ENCODE data around the gene SH3RF1.

The SH3RF1 gene

DNA sequence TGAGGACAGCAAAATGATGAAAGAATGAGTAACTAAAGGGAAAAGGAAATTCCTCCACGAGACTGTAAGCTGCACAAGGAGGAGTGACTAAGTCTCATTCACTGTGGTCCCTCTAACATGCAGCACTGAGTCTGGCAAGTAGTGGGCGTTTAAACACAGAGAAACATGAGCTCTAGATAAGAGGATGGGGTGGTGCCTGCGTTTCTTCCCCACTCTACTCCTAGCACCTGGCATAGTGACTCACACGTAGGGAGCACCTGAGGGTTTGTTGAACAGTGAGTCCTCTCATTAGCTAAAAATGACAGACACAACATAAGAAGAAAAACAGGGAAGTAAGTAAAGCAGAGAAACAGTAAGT, 154.9 kb downstream of the SH3RF1 start:
- Histone ChIP-seq H3K36me3 (ENCODE audit: control insufficient read depth, insufficient read depth, low read length) (no peaks in the 10 kb centered on the region), H3K4me1 (no peaks in the 10 kb centered on the region), H2AFZ (no peak overlapping the region), H3K9ac (no peak overlapping the region), H3K27me3 (ENCODE audit: control insufficient read depth, insufficient read depth, low read length) (no peaks in the 10 kb centered on the region), H3K4me3 (ENCODE audit: low read depth, low read length) (no peak overlapping the region), H3K4me2 (ENCODE audit: low read length) (no peak overlapping the region), H3K79me2 (no peaks in the 10 kb centered on the region), H3K9me3 (ENCODE audit: control insufficient read depth, low read length) (no peaks in the 10 kb centered on the region), H3K27ac (no peak overlapping the region)
- no peak for TF ChIP-seq CTCF (IDR thresholded peaks at IDR 0.05)

DNA sequence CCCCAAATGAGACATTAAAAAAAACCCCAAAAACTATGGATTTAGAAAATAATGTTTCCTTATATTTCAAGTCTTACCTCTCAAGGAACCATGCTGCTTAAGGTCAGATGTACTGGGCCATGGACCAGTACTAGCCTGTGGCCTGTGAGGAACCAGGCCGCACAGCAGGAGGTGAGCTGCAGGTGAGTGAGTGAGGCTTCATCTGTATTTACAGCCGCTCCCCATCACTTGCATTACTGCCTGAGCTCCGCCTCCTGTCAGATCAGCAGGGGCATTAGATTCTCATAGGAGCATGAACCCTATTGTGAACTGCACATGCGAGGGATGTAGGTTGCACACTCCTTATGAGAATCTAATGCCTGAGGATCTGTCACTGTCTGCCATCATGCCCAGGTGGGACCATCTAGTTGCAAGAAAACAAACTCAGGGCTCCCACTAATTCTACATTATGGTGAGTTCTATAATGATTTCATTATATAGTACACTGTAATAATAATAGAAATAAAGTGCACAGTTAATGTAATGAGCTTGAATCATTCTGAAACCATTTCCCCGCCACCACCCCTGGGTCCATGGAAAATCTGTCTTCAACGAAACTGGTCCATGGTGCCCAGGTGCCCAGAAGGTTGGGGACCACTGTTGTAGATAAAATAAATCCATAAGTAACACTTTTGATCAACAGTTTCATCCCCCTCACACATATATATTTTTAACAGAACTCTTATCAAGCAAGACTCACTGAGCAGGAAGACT, 155.4 kb downstream of the SH3RF1 start:
- Histone ChIP-seq H3K79me2 (no peaks in the 10 kb centered on the region), H3K27me3 (ENCODE audit: control insufficient read depth, insufficient read depth, low read length) (no peaks in the 10 kb centered on the region), H3K4me1 (no peaks in the 10 kb centered on the region), H2AFZ (no peak overlapping the region), H3K4me3 (ENCODE audit: low read depth, low read length) (no peak overlapping the region), H3K9me3 (ENCODE audit: control insufficient read depth, low read length) (no peaks in the 10 kb centered on the region), H3K4me2 (ENCODE audit: low read length) (no peak overlapping the region), H3K27ac (no peak overlapping the region), H3K36me3 (ENCODE audit: control insufficient read depth, insufficient read depth, low read length) (no peaks in the 10 kb centered on the region), H3K9ac (no peak overlapping the region)
- TF ChIP-seq CTCF (IDR thresholded peaks at IDR 0.05) = no peak

GRCh38 chr4:169114341-169114974, 156.3 kb downstream of the SH3RF1 start:
- Histone ChIP-seq H3K9ac (no peak overlapping the region), H3K4me1 (no peaks in the 10 kb centered on the region), H3K9me3 (ENCODE audit: control insufficient read depth, low read length) (no peaks in the 10 kb centered on the region), H3K79me2 (no peaks in the 10 kb centered on the region), H2AFZ (no peak overlapping the region), H3K27me3 (ENCODE audit: control insufficient read depth, insufficient read depth, low read length) (no peaks in the 10 kb centered on the region), H3K4me3 (ENCODE audit: low read depth, low read length) (no peak overlapping the region), H3K4me2 (ENCODE audit: low read length) (no peak overlapping the region), H3K36me3 (ENCODE audit: control insufficient read depth, insufficient read depth, low read length) (no peaks in the 10 kb centered on the region), H3K27ac (no peak overlapping the region)
- no peak for TF ChIP-seq CTCF (IDR thresholded peaks at IDR 0.05)

DNA sequence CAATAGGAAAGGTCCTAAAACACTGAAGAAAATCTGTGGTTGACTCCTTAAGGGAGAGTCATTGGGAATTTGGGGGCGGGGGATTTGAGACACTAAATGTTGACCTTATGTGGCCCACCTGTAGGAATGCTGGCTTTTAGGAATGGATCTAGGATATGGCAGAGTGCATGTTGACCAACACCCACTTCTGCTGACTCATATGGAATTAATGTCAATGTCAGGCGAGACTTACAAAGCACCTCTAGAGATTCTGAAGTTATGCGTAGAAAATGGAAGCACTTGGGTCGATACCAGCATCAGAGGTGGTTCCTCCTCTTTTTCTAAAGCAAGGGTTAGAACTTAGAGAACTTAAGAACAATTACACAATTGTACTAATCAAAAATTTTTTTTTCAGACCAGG, 160.1 kb downstream of the SH3RF1 start:
- no peaks in the 10 kb centered on the region for H3K27me3 ChIP-seq (ENCODE audit: control insufficient read depth, insufficient read depth, low read length)
- TF ChIP-seq CTCF (IDR thresholded peaks at IDR 0.05) = no peak
- no peaks in the 10 kb centered on the region for H3K79me2 ChIP-seq
- H3K4me2 ChIP-seq (ENCODE audit: low read length) = no peak overlapping the region
- no peak overlapping the region for H3K4me3 ChIP-seq (ENCODE audit: low read depth, low read length)
- no peak overlapping the region for H3K27ac ChIP-seq
- H3K4me1 ChIP-seq = no peaks in the 10 kb centered on the region
- H2AFZ ChIP-seq = no peak overlapping the region
- no peaks in the 10 kb centered on the region for H3K36me3 ChIP-seq (ENCODE audit: control insufficient read depth, insufficient read depth, low read length)
- H3K9ac ChIP-seq = no peak overlapping the region
- no peaks in the 10 kb centered on the region for H3K9me3 ChIP-seq (ENCODE audit: control insufficient read depth, low read length)
